Caco-2 (cell line): Measurements from ENCODE around the gene TMEM254. TPM values are rescaled to one million over a fixed set of nuclear protein-coding genes. Genes with fewer than 3 reads are reported as not detected.

Experiments used
- BruUV-seq: library from RNA; stranded (reverse); fragments of 400-500 nt; replicated peaks from 2 replicates; lab custom pipeline; 2021; lab: Mats Ljungman, UMichigan
- CTCF ChIA-PET: fragments of 300-600 bp; sonication (Branson Sonifier 250); formaldehyde crosslinking; loops from one replicate; lab custom pipeline; 2022; ENCODE audit warnings: antibody characterized with exemption; lab: Charles Lee
- POLR2A ChIA-PET: fragments of 300-600 bp; sonication (Branson Sonifier 250); formaldehyde crosslinking; loops from one replicate; lab custom pipeline; 2022; ENCODE audit warnings: antibody characterized with exemption; lab: Charles Lee
- DNase-seq, 2 experiments: peaks; one replicate each; pipeline versions ENCODE4 v3.0.0 to v3.0.0-alpha.2; 2020 to 2022
- H3K27me3 ChIP-seq: replicated peaks from 2 replicates; pipeline ENCODE4 v1.6.0; 2011; ENCODE audit warnings: low read length; ENCODE audit not compliant: control insufficient read depth, insufficient read depth
- H3K36me3 ChIP-seq: 2 replicates; pipeline ENCODE4 v1.5.1; 2011; ENCODE audit warnings: low read length; ENCODE audit not compliant: control insufficient read depth, insufficient read depth
- H3K4me1 ChIP-seq: fragments of 250-450 bp; sonication (Bioruptor Pico); 2 replicates; pipeline ENCODE4 v1.5.1; 2020; ENCODE audit warnings: mild to moderate bottlenecking
- H3K4me3 ChIP-seq: 2 replicates; pipeline ENCODE4 v1.5.1; 2011; ENCODE audit warnings: low read depth, mild to moderate bottlenecking, control low read depth, low read length
- H3K9me3 ChIP-seq: fragments of 250-450 bp; sonication (Bioruptor Pico); 2 replicates; pipeline ENCODE4 v1.5.1; 2020; ENCODE audit warnings: mild to moderate bottlenecking, moderate library complexity
- H3K27ac Mint-ChIP-seq: one replicate; pipeline ENCODE4 v1.8.0; 2022; ENCODE audit warnings: mixed read lengths; ENCODE audit not compliant: unreplicated experiment
- H3K27me3 Mint-ChIP-seq: one replicate; pipeline ENCODE4 v1.8.0; 2022; ENCODE audit warnings: mixed read lengths; ENCODE audit not compliant: insufficient read depth, unreplicated experiment
- H3K36me3 Mint-ChIP-seq: one replicate; pipeline ENCODE4 v1.8.0; 2022; ENCODE audit warnings: mild to moderate bottlenecking, mixed read lengths; ENCODE audit not compliant: insufficient read depth, unreplicated experiment
- H3K4me1 Mint-ChIP-seq: one replicate; pipeline ENCODE4 v1.8.0; 2022; ENCODE audit warnings: low read depth, mixed read lengths; ENCODE audit not compliant: unreplicated experiment
- H3K4me3 Mint-ChIP-seq: one replicate; pipeline ENCODE4 v1.8.0; 2022; ENCODE audit warnings: mild to moderate bottlenecking, moderate library complexity, mixed read lengths; ENCODE audit not compliant: unreplicated experiment
- H3K9me3 Mint-ChIP-seq: one replicate; pipeline ENCODE4 v1.8.0; 2022; ENCODE audit warnings: mixed read lengths; ENCODE audit not compliant: unreplicated experiment
- CTCF ChIP-seq, 2 experiments: fragments of 200-600 bp in 1 of 2; IDR thresholded peaks; 1 replicate in 1 of 2; 2 replicates in 1 of 2; pipeline versions ENCODE4 v1.5.1 to v1.8.0; 2011 to 2022; ENCODE audit warnings: antibody characterized with exemption in 1 of 2, control low read depth in 1 of 2, inconsistent platforms in 1 of 2, low read depth in 1 of 2, low read length in 1 of 2, mild to moderate bottlenecking in 1 of 2, moderate library complexity in 1 of 2; ENCODE audit not compliant: insufficient read depth in 1 of 2, severe bottlenecking in 1 of 2, unreplicated experiment in 1 of 2
- intact Hi-C: fragments of 100-400 bp; cut with micrococcal nuclease; formaldehyde crosslinking; loops from one replicate; pipeline ENCODE4 v1.10.0; 2022; ENCODE audit not compliant: unreplicated experiment
- total RNA-seq: library from RNA; stranded (reverse); gene quantifications from 2 replicates; pipeline ENCODE4 v1.2.3, GENCODE V29; 2022

The TMEM254 gene
- total RNA-seq, 1 experiment from 2014 or later: 27.4 TPM

- Histone ChIP-seq H3K9me3 (no peaks in the 10 kb centered on the region), H3K27me3 (no peaks in the 10 kb centered on the region), H3K4me1 (no peaks in the 10 kb centered on the region), H3K4me3 (no peak overlapping the region), H3K36me3 (no peaks in the 10 kb centered on the region)
- CTCF ChIA-PET: no interaction called here
- no peaks in the 10 kb centered on the region for H3K4me1 Mint-ChIP-seq
- H3K27me3 Mint-ChIP-seq: no peaks in the 10 kb centered on the region
- TF ChIP-seq CTCF (IDR thresholded peaks at IDR 0.05; ENCODE audit: insufficient read depth in 1 of 2, low read depth in 1 of 2, low read length in 1 of 2, severe bottlenecking in 1 of 2, unreplicated experiment in 1 of 2): no peak
- no peaks in the 10 kb centered on the region for H3K9me3 Mint-ChIP-seq
- no peak for DNase-seq
- intact Hi-C loops: no loop called here
- POLR2A ChIA-PET: no interaction called here
- H3K4me3 Mint-ChIP-seq: no peak overlapping the region
- H3K27ac Mint-ChIP-seq: no peak overlapping the region
- no peaks in the 10 kb centered on the region for H3K36me3 Mint-ChIP-seq
- BruUV-seq: no TSS peak
These were observed 27.7 kb upstream of the TMEM254 start for GRCh38 chr10:80050752-80051151.

- Histone ChIP-seq H3K4me1 (no peaks in the 10 kb centered on the region), H3K4me3 (no peak overlapping the region), H3K36me3 (no peaks in the 10 kb centered on the region), H3K27me3 (no peaks in the 10 kb centered on the region), H3K9me3 (no peaks in the 10 kb centered on the region)
- Mint-ChIP-seq H3K4me3 (no peak overlapping the region), H3K4me1 (no peaks in the 10 kb centered on the region), H3K36me3 (no peaks in the 10 kb centered on the region), H3K27me3 (no peaks in the 10 kb centered on the region), H3K27ac (no peak overlapping the region), H3K9me3 (no peaks in the 10 kb centered on the region)
- ChIA-PET POLR2A (no interaction called here), CTCF (interaction anchor here (0.7 kb wide), 1 partner anchor 93 kb away, joined by 4 read pairs; no protein-coding TSS in a partner anchor)
- BruUV-seq: no TSS peak
- no peak for TF ChIP-seq CTCF (IDR thresholded peaks at IDR 0.05; ENCODE audit: insufficient read depth in 1 of 2, low read depth in 1 of 2, low read length in 1 of 2, severe bottlenecking in 1 of 2, unreplicated experiment in 1 of 2)
- DNase-seq: no peak
- intact Hi-C loops: no loop called here
These were observed 26.5 kb upstream of the TMEM254 start for GRCh38 chr10:80051993-80052392.

- intact Hi-C loops: loop anchor here (5.0 kb wide), 1 partner anchor 167 kb away; no protein-coding TSS in a partner anchor
- H3K36me3 ChIP-seq: no peaks in the 10 kb centered on the region
- no peak overlapping the region for H3K27ac Mint-ChIP-seq
- no peaks in the 10 kb centered on the region for H3K9me3 Mint-ChIP-seq
- H3K4me1 ChIP-seq: no peaks in the 10 kb centered on the region; the same call in 1 of the 2 replicates
- no peaks in the 10 kb centered on the region for H3K27me3 Mint-ChIP-seq
- H3K4me1 Mint-ChIP-seq: no peaks in the 10 kb centered on the region
- H3K27me3 ChIP-seq: no peaks in the 10 kb centered on the region
- no TSS peak for BruUV-seq
- DNase-seq: no peak
- no peaks in the 10 kb centered on the region for H3K9me3 ChIP-seq
- CTCF ChIA-PET: no interaction called here
- POLR2A ChIA-PET: no interaction called here
- TF ChIP-seq CTCF (IDR thresholded peaks at IDR 0.05; ENCODE audit: insufficient read depth in 1 of 2, low read depth in 1 of 2, low read length in 1 of 2, severe bottlenecking in 1 of 2, unreplicated experiment in 1 of 2): no peak
- no peak overlapping the region for H3K4me3 Mint-ChIP-seq
- H3K4me3 ChIP-seq: no peak overlapping the region
- peaks cover 6% of the 10 kb centered on the region for H3K36me3 Mint-ChIP-seq
These were observed 22.7 kb upstream of the TMEM254 start for GRCh38 chr10:80055760-80056159.
